Colonic mucosa (tissue), 4 donors: ENCODE results near the gene CADPS. TPM values are rescaled to one million over a fixed set of nuclear protein-coding genes. Genes with fewer than 3 reads are reported as not detected.

Experiments used
- DNase-seq: peaks from one replicate; pipeline ENCODE4 v3.0.0-alpha.2; 2020
- H3K27ac ChIP-seq: fragments of 200-600 bp; one replicate; pipeline ENCODE4 v1.8.0; 2021
- H3K27me3 ChIP-seq: fragments of 200-600 bp; one replicate; pipeline ENCODE4 v1.8.0; 2021
- H3K36me3 ChIP-seq: fragments of 200-600 bp; one replicate; pipeline ENCODE4 v1.8.0; 2021
- H3K4me1 ChIP-seq: fragments of 200-600 bp; one replicate; pipeline ENCODE4 v1.8.0; 2021; ENCODE audit warnings: mild to moderate bottlenecking
- H3K4me3 ChIP-seq: fragments of 200-600 bp; one replicate; pipeline ENCODE4 v1.8.0; 2021
- H3K9ac ChIP-seq, 2 donors: one replicate each; pipeline ENCODE4 v1.7.0; 2013; ENCODE audit warnings: control low read depth in 2 of 2, low read depth in 2 of 2, low read length in 2 of 2
- H3K9me3 ChIP-seq: fragments of 200-600 bp; one replicate; pipeline ENCODE4 v1.8.0; 2021
- CTCF ChIP-seq: fragments of 200-600 bp; IDR thresholded peaks from one replicate; pipeline ENCODE4 v1.8.0; 2022; ENCODE audit warnings: antibody characterized with exemption, mild to moderate bottlenecking
- intact Hi-C: fragments of 100-400 bp; cut with DNase I; formaldehyde crosslinking; loops from one replicate; pipeline ENCODE4 v1.14.1; 2022
- total RNA-seq, 2 donors: library from RNA; stranded (reverse); fragmentation: NEBNext Ultra II Directional in 1 of 2; extraction: Animal tissue kit (Norgen Biotek cat#: 25700) in 1 of 2; gene quantifications; one replicate each; pipeline ENCODE4 v1.2.1, GENCODE V29; 2021
- donor health status: healthy.
- donor health status: DM: no; HTN: no; CAD: no.
- donor health status: DM: no; HTN: no; CAD: no.

CADPS gene
- total RNA-seq, 2 donors from 2014 or later = 2.9 to 6.1 TPM

- H3K36me3 ChIP-seq = no peaks in the 10 kb centered on the region
- intact Hi-C loops = no loop called here
- TF ChIP-seq CTCF = no peak
- no peak overlapping the region for H3K9ac ChIP-seq
- H3K27me3 ChIP-seq = no peaks in the 10 kb centered on the region
- H3K4me1 ChIP-seq = no peaks in the 10 kb centered on the region
- H3K4me3 ChIP-seq = no peak overlapping the region
- no peak overlapping the region for H3K27ac ChIP-seq
- no peak for DNase-seq
- H3K9me3 ChIP-seq = no peaks in the 10 kb centered on the region
Observed at GRCh38 chr3:62682826-62683225, 192.4 kb downstream of the CADPS start.

- no peak for DNase-seq
- Histone ChIP-seq H3K27me3 (no peaks in the 10 kb centered on the region), H3K4me3 (no peak overlapping the region), H3K9ac (no peak overlapping the region), H3K9me3 (no peaks in the 10 kb centered on the region), H3K4me1 (no peaks in the 10 kb centered on the region), H3K36me3 (no peaks in the 10 kb centered on the region), H3K27ac (no peak overlapping the region)
- intact Hi-C loops = no loop called here
- no peak for TF ChIP-seq CTCF
Observed at GRCh38 chr3:62679988-62680387, 195.2 kb downstream of the CADPS start.

DNA sequence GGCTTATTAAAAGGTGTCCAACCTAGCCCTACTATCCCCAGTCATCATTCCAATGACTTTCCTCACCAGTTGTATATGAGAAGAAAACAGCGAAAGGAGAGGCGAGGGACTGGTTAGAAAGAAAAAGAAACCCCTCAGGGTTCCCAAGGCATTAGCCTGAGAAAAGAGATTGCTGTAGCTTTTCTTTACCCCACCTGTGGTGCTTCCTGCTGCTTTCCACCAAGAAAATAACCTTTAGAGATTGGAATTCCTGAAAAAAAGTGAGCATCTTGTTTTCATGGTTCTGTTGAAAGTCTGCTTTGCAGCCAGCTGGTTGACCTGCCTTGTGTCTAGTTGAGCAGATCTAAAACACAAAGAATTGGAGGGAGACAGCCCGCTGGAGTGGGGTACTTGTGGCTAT is 196.4 kb downstream of the CADPS start:
- H3K9me3 ChIP-seq = no peaks in the 10 kb centered on the region
- no peak for TF ChIP-seq CTCF
- intact Hi-C loops = no loop called here
- H3K27ac ChIP-seq = no peak overlapping the region
- H3K36me3 ChIP-seq = no peaks in the 10 kb centered on the region
- H3K27me3 ChIP-seq = no peaks in the 10 kb centered on the region
- DNase-seq = no peak
- H3K4me1 ChIP-seq = no peaks in the 10 kb centered on the region
- no peak overlapping the region for H3K9ac ChIP-seq
- H3K4me3 ChIP-seq = no peak overlapping the region

- H3K36me3 ChIP-seq = no peaks in the 10 kb centered on the region
- H3K4me1 ChIP-seq = no peaks in the 10 kb centered on the region
- no peak overlapping the region for H3K9ac ChIP-seq
- H3K27me3 ChIP-seq = no peaks in the 10 kb centered on the region
- no peak for DNase-seq
- intact Hi-C loops = no loop called here
- no peak overlapping the region for H3K27ac ChIP-seq
- no peak overlapping the region for H3K4me3 ChIP-seq
- no peak for TF ChIP-seq CTCF
- H3K9me3 ChIP-seq = no peaks in the 10 kb centered on the region
Observed at GRCh38 chr3:62677926-62678325, 197.3 kb downstream of the CADPS start.

DNA sequence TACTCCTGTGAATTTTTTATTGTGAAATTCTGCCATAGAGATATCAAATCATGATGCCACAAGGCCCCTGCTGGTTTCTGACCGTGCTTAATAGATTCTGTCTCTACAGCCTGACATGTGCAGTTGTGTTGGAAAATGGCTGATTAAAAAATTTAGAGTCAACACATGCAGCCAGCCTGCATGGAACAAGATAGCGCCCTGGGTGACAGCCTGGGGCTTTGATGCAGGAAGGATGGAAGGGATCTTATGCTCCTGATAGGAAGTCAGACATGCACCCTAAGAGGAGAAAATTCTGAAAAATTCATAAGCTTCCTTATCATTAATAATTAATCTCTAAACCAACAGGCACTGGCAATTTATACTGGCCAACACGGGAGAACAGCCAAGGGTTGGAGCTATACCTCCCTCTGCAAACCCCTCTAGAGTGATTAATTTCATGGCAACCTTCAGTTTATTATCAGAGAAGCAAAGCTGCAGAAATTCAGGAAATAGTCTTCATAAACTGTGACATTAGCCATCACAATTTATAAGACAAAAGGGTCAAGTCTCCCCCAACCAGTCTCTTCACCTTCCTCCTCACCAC is 198.4 kb downstream of the CADPS start:
- H3K36me3 ChIP-seq = no peaks in the 10 kb centered on the region
- no peaks in the 10 kb centered on the region for H3K4me1 ChIP-seq
- H3K27me3 ChIP-seq = no peaks in the 10 kb centered on the region
- no peak overlapping the region for H3K4me3 ChIP-seq
- no peak for DNase-seq
- no peaks in the 10 kb centered on the region for H3K9me3 ChIP-seq
- intact Hi-C loops = no loop called here
- no peak for TF ChIP-seq CTCF
- no peak overlapping the region for H3K27ac ChIP-seq
- H3K9ac ChIP-seq = no peak overlapping the region

DNA sequence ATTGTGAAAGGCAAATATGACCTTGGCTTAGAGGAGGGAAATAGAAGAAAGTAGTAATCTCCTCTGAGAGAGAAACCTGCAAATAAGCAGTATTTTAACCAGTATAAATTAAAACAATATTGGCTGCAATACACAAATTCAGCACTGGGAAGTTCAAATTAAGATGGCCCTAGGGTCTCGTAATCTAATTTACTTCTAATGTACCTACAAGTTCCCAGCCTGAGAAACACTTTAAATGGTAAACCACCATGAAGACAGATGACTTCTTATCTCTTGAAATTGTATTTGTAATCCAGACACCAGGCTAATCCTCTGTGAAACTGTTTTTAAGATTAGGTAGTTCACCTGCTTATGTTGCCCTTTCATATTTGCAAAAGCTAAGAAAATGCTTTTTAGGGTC is 199.7 kb downstream of the CADPS start:
- no peak overlapping the region for H3K27ac ChIP-seq
- TF ChIP-seq CTCF = no peak

More for the DNA sequence above, 199.7 kb downstream of the CADPS start:
- Histone ChIP-seq H3K4me3 (no peak overlapping the region), H3K9ac (no peak overlapping the region), H3K4me1 (no peaks in the 10 kb centered on the region), H3K9me3 (no peaks in the 10 kb centered on the region), H3K36me3 (no peaks in the 10 kb centered on the region), H3K27me3 (no peaks in the 10 kb centered on the region)
- intact Hi-C loops = no loop called here
- DNase-seq = no peak
